HepG2 (cell line): ENCODE measurements around the gene SLC6A6. TPM values are rescaled to one million over a fixed set of nuclear protein-coding genes. Genes with fewer than 3 reads are reported as not detected.

Experiments
- ARID3A ChIP-seq: IDR thresholded peaks from 2 replicates; pipeline ENCODE4 v1.6.1; 2012; ENCODE audit warnings: low read depth, low read length, improper control_type of control experiment
- CSRNP1 ChIP-seq: sonication (generic); formaldehyde crosslinking; IDR thresholded peaks from 2 replicates; pipeline ENCODE4 v1.8.1; 2023; ENCODE audit warnings: mild to moderate bottlenecking, missing genetic modification reagents
- FIP1L1 ChIP-seq: fragments of 200-400 bp; formaldehyde crosslinking; IDR thresholded peaks from 2 replicates; pipeline ENCODE4 v1.6.1; 2018; ENCODE audit warnings: low read depth, mild to moderate bottlenecking, low read length, moderate library complexity, borderline replicate concordance; ENCODE audit not compliant: insufficient read depth
- MBNL3 ChIP-seq: fragments of 250-450 bp; sonication (Bioruptor Pico); conservative IDR thresholded peaks from 2 replicates; pipeline ENCODE4 v1.8.0; 2022; ENCODE audit warnings: mild to moderate bottlenecking, inconsistent platforms
- POLR2AphosphoS5 ChIP-seq: IDR thresholded peaks from 2 replicates; pipeline ENCODE4 v1.6.1; 2012; ENCODE audit warnings: low read depth, low read length
- ZBTB10 ChIP-seq: sonication (generic); formaldehyde crosslinking; IDR thresholded peaks from 2 replicates; pipeline ENCODE4 v1.4.0; 2020; ENCODE audit warnings: missing genetic modification reagents, borderline replicate concordance
- ZGPAT ChIP-seq: IDR thresholded peaks from 2 replicates; pipeline ENCODE4 v1.6.1; 2016; ENCODE audit warnings: mild to moderate bottlenecking
- ZNF609 ChIP-seq: sonication (generic); formaldehyde crosslinking; IDR thresholded peaks from 2 replicates; pipeline ENCODE4 v1.4.0; 2020; ENCODE audit warnings: mild to moderate bottlenecking, missing genetic modification reagents, borderline replicate concordance
- ZNF878 ChIP-seq: sonication (generic); formaldehyde crosslinking; IDR thresholded peaks from 2 replicates; pipeline ENCODE4 v1.8.1; 2023; ENCODE audit warnings: mild to moderate bottlenecking, missing genetic modification reagents, moderate library complexity
- ZXDC ChIP-seq: sonication (generic); formaldehyde crosslinking; IDR thresholded peaks from 2 replicates; pipeline ENCODE4 v1.5.0; 2020; ENCODE audit warnings: mild to moderate bottlenecking, missing genetic modification reagents
- polyA plus RNA-seq, 8 experiments: library from polyadenylated mRNA; depleted of rRNA in 3 of 8; stranded (reverse) in 7 of 8; unstranded in 1 of 8; fragments of >200 nt; fragmentation: Illumina TruSeq in 4 of 8; extraction: Trizol in 4 of 8; gene quantifications; 2 replicates each; pipeline versions ENCODE4 v1.2.1 to v1.2.3, GENCODE V29; 2011 to 2016; ENCODE audit warnings: low read depth in 4 of 8, missing spikeins in 1 of 8, mixed read lengths in 1 of 8; ENCODE audit not compliant: insufficient read depth in 1 of 8
- total RNA-seq, 5 experiments: library from RNA; depleted of rRNA; stranded (reverse); fragments of >200 nt; fragmentation: Illumina TruSeq; extraction: Trizol; gene quantifications; 2 replicates each; pipeline ENCODE4 v1.2.3, GENCODE V29; 2016; ENCODE audit warnings: low read depth in 1 of 5

The SLC6A6 gene
- total and polyA plus RNA-seq, 2 of the 13 experiments (the other 11 are each of a cell fraction or from before 2014, with no cell fraction given) = 14.1 to 20.7 TPM

- TF ChIP-seq ZXDC (CRISPR knock-in tag) (no peak), ZNF878 (CRISPR knock-in tag) (no peak), ARID3A (no peak), FIP1L1 (no peak), ZNF609 (0 out of 2 replicates have a peak, but pooled peaks have one; percentile 42), MBNL3 (CRISPR knock-in tag) (no peak), ZBTB10 (CRISPR knock-in tag) (no peak), POLR2AphosphoS5 (no peak), ZGPAT (CRISPR knock-in tag) (no peak), CSRNP1 (CRISPR knock-in tag) (no peak)
Measured at GRCh38 chr3:14418296-14419250, 16.2 kb downstream of the SLC6A6 start (continued).
